Activated CD4-positive, alpha-beta T cell treated with anti-CD3 and anti-CD28 coated beads, Interleukin-2, amount 50 U/mL, for 1 hour (primary cell): Measurements from ENCODE around the gene DGKK.
"Not testable (repeated sequence)": the region's sequence is repeated elsewhere in the genome, so short reads cannot be mapped to it uniquely, and the experiment has no call there.

Experiments used
- DNase-seq: peaks from one replicate; pipeline ENCODE4 v3.0.0-alpha.2; 2020

DGKK gene

GRCh38 chrX:50430917-50431575 lies 39.6 kb downstream of the DGKK start:
- DNase-seq, result no peak

GRCh38 chrX:50428174-50428573 lies 42.5 kb downstream of the DGKK start:
- no peak for DNase-seq

- DNase-seq, result no peak
Measured at GRCh38 chrX:50407976-50408375, 62.6 kb downstream of the DGKK start.

- DNase-seq, result no peak
Measured at GRCh38 chrX:50403903-50404302, 66.7 kb downstream of the DGKK start.

- no peak for DNase-seq
Measured at GRCh38 chrX:50402886-50403285, 67.7 kb downstream of the DGKK start.

GRCh38 chrX:50393902-50394301 lies 76.7 kb downstream of the DGKK start:
- DNase-seq, result no peak

GRCh38 chrX:50386520-50386919 lies 84.1 kb downstream of the DGKK start:
- DNase-seq, result no peak

GRCh38 chrX:50381729-50382415 lies 88.8 kb downstream of the DGKK start:
- no peak for DNase-seq

- no peak for DNase-seq
Measured at GRCh38 chrX:50375481-50376267, 95.0 kb downstream of the DGKK start.

- no peak for DNase-seq
Measured at GRCh38 chrX:50372966-50373365, 97.7 kb downstream of the DGKK start.

GRCh38 chrX:50343917-50344316 lies 126.7 kb downstream of the DGKK start:
- DNase-seq, result no peak

GRCh38 chrX:50333308-50333707 lies 137.3 kb downstream of the DGKK start:
- DNase-seq, result no peak

GRCh38 chrX:50332668-50333067 lies 138.0 kb downstream of the DGKK start:
- not testable (repeated sequence) for DNase-seq

- DNase-seq, result no peak
Measured at GRCh38 chrX:50327235-50327634, 143.4 kb downstream of the DGKK start.
